Skeletal muscle tissue (tissue), 4 donors: ENCODE results near the gene KRT78. TPM values are rescaled to one million over a fixed set of nuclear protein-coding genes. Genes with fewer than 3 reads are reported as not detected.
"Not testable (repeated sequence)": the region's sequence is repeated elsewhere in the genome, so short reads cannot be mapped to it uniquely, and the experiment has no call there.

ENCODE experiments used
- H3K27ac ChIP-seq: one replicate; pipeline ENCODE4 v1.7.0; 2013; ENCODE audit warnings: mild to moderate bottlenecking, low read depth, low read length, inconsistent platforms
- H3K27me3 ChIP-seq, 3 donors: one replicate each; pipeline ENCODE4 v1.7.0; 2013; ENCODE audit warnings: low read length in 3 of 3; ENCODE audit not compliant: control insufficient read depth in 3 of 3, insufficient read depth in 3 of 3
- H3K36me3 ChIP-seq, 3 donors: one replicate each; pipeline ENCODE4 v1.7.0; 2013; ENCODE audit warnings: low read length in 3 of 3; ENCODE audit not compliant: control insufficient read depth in 3 of 3, insufficient read depth in 3 of 3
- H3K4me1 ChIP-seq, 3 donors: one replicate each; pipeline ENCODE4 v1.7.0; 2013; ENCODE audit warnings: low read length in 3 of 3, mild to moderate bottlenecking in 3 of 3; ENCODE audit not compliant: control insufficient read depth in 3 of 3, insufficient read depth in 3 of 3
- H3K4me3 ChIP-seq, 3 donors: one replicate each; pipeline ENCODE4 v1.7.0; 2013; ENCODE audit warnings: low read length in 3 of 3
- H3K9ac ChIP-seq, 3 donors: one replicate each; pipeline ENCODE4 v1.7.0; 2013; ENCODE audit warnings: low read length in 3 of 3, mild to moderate bottlenecking in 3 of 3, moderate library complexity in 2 of 3, low read depth in 1 of 3
- H3K9me3 ChIP-seq, 3 donors: one replicate each; pipeline ENCODE4 v1.7.0; 2013; ENCODE audit warnings: low read length in 3 of 3; ENCODE audit not compliant: control insufficient read depth in 3 of 3
- total RNA-seq: library from RNA; depleted of rRNA; stranded (reverse); fragments of >200 nt; gene quantifications from one replicate; pipeline ENCODE4 v1.2.3, GENCODE V29; 2014
- donor health status: Osteomylitis.

Gene KRT78, protein sequence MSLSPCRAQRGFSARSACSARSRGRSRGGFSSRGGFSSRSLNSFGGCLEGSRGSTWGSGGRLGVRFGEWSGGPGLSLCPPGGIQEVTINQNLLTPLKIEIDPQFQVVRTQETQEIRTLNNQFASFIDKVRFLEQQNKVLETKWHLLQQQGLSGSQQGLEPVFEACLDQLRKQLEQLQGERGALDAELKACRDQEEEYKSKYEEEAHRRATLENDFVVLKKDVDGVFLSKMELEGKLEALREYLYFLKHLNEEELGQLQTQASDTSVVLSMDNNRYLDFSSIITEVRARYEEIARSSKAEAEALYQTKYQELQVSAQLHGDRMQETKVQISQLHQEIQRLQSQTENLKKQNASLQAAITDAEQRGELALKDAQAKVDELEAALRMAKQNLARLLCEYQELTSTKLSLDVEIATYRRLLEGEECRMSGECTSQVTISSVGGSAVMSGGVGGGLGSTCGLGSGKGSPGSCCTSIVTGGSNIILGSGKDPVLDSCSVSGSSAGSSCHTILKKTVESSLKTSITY
- not detected for total RNA-seq

DNA sequence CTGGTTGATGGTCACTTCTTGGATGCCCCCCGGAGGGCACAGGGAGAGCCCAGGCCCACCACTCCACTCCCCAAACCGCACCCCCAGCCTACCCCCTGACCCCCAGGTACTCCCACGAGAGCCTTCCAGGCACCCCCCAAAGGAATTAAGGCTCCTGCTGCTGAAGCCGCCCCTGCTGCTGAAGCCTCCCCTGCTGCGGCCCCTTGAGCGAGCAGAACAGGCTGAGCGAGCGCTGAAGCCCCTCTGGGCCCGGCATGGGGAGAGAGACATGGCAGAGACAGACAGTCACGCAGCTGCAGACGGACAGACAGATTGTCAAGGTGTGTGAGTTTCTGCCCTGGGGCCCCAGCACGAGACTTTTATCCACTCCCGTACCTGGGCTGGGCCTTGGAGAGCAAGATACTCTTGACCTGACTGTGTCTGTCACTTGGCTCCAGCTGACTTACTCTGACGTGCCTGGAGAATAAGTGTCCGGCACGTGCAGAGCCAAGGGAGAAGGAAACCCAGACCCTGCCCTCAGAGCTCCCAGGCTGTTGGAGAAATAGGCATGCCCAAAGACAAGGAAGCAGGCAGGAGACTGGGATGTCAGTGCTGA is at the start of gene KRT78:
TSS of gene KRT78 (minus strand) at position 334 of the 595 bp plus-strand sequence. CDS start at position 270, 64 bp downstream.
- no peaks in the 10 kb centered on the region for H3K36me3 ChIP-seq
- H3K9ac ChIP-seq: no peak within 1 kb of the TSS
- no peak within 1 kb of the TSS for H3K27ac ChIP-seq
- no peaks in the 10 kb centered on the region for H3K4me1 ChIP-seq
- no peak within 1 kb of the TSS for H3K4me3 ChIP-seq
- peaks cover 0 to 25% (median 17%) of the 10 kb centered on the region in 3 donors for H3K27me3 ChIP-seq
- no peaks in the 10 kb centered on the region for H3K9me3 ChIP-seq

DNA sequence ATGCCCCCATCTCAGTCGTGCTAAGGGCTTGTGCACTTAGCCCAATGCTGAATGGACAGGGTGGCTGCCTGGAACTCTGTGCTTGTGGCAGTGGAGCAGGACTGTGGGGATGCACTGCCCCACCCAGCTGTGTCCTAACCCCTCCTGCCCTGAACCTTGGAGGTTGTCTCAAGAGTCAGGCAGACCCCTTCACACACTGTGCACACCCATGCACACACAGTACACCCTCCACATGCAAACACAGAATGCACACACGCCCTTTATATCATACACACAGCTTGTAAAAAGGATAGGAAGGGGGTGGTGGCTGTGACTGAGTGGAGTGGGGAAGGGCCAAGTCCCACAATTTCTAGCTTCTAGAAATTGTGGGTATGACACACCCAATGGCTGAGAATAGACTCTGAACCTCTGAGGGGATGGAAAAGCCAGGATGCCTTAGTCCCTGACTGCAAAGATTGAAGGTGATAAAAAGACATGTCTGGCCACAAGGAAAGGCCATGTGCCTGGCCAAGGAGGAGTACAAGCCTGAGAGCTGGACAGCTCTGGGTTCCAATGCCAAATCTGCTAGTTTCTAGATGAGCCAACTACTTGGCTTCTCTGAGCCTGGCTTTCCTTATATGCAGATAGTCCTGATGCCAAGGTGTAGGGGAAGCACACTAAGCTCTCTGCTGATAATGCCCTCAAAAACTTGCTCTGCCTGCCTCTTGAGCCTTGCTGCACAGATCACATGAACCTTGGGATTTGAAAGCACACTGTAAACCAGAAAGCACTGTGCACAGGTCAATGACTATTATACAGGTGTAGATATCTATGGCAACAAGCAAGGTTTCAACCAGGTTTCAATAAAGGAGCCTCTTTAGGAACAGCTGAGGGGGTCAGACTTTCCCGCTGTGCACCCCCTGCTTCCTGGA is 47.7 kb upstream of the KRT78 start:
- Histone ChIP-seq H3K9me3 (no peaks in the 10 kb centered on the region), H3K36me3 (no peaks in the 10 kb centered on the region), H3K27ac (no peak overlapping the region), H3K9ac (no peak overlapping the region), H3K4me1 (no peaks in the 10 kb centered on the region), H3K27me3 (peaks cover 0 to 11% (median 8%) of the 10 kb centered on the region in 3 donors), H3K4me3 (no peak overlapping the region)

DNA sequence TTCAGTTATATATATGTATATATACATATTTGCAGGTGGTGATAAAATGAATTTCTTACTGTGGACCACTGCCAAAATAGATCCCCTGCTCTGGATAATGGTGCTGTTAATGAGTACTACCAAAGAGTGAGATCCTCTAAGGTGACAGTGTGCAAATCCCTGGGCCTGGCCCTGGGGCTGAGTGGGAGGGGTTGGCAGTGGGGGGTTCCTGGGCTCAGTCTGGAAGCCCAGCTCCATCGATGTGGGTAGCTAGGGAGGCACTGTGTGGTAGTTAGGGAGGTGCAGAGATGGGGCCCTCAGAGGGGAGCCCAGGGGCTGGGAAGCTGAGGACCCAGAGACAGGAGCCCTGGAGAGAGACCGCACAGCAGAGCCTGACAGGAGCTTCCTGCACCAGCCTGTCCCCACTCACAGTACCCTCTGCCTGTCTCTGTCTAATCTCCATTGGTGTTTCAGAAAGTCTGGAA is 47.0 kb upstream of the KRT78 start:
- Histone ChIP-seq H3K27ac (no peak overlapping the region), H3K4me1 (no peaks in the 10 kb centered on the region)

DNA sequence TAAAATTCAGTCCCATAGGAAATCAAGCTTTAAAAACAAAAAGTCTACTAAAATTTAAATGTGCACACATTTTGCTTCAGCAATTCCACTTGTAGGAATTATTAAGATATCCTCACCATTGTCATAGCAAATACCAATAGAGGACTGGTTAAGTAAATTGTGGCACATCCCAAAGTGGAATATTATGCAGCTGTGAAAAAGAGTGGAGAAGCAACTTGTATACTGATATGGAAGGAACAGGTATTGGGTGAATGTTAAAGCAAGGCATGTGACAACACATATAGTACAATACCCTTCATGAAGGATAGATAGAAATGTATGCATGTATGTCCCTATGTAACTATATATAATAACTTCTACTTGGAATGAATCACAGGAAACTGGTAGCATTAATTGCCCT is 44.2 kb upstream of the KRT78 start:
- Histone ChIP-seq H3K36me3 (no peaks in the 10 kb centered on the region), H3K4me3 (no peak overlapping the region), H3K27me3 (peaks cover 0 to 8% (median 6%) of the 10 kb centered on the region in 3 donors), H3K9ac (no peak overlapping the region), H3K4me1 (no peaks in the 10 kb centered on the region), H3K9me3 (no peaks in the 10 kb centered on the region), H3K27ac (no peak overlapping the region)

More for the DNA sequence above, 47.0 kb upstream of the KRT78 start:
- no peak overlapping the region for H3K4me3 ChIP-seq
- peaks cover 0 to 8% (median 8%) of the 10 kb centered on the region in 3 donors for H3K27me3 ChIP-seq
- H3K9ac ChIP-seq: no peak overlapping the region
- H3K9me3 ChIP-seq: no peaks in the 10 kb centered on the region
- no peaks in the 10 kb centered on the region for H3K36me3 ChIP-seq

DNA sequence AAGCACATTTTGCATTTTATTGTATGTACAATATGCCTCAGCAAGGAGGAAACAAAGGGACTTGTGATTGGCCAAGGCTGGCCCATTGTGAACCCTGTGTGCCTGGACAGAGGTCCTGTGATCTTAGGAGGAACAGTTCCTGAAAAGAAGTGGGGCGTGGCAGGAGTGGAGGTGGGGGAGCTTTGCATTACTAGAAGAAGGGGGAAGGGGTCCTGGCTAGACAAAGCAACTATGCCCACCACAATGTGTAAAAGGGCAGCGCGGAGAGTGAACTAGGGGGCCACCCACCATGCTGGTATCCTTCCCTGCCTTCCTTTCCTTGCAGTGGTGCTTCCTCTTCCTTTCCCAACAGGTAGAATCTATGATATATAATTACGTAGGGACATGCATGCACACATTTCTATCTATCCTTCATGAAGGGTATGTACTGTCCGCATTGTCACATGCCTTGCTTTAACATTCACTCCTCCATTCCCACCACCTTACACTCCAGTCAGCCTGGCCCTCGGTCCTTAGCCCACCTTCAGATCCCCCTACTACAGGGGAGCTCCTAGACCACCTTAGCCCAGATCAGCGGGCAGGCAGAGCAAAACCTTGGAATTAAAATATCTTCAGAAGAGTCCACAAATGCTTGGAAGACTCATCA is 43.5 kb upstream of the KRT78 start:
- Histone ChIP-seq H3K36me3 (no peaks in the 10 kb centered on the region), H3K9ac (no peak overlapping the region), H3K4me3 (no peak overlapping the region), H3K27me3 (peaks cover 0 to 8% (median 6%) of the 10 kb centered on the region in 3 donors), H3K9me3 (no peaks in the 10 kb centered on the region), H3K27ac (no peak overlapping the region), H3K4me1 (no peaks in the 10 kb centered on the region)

DNA sequence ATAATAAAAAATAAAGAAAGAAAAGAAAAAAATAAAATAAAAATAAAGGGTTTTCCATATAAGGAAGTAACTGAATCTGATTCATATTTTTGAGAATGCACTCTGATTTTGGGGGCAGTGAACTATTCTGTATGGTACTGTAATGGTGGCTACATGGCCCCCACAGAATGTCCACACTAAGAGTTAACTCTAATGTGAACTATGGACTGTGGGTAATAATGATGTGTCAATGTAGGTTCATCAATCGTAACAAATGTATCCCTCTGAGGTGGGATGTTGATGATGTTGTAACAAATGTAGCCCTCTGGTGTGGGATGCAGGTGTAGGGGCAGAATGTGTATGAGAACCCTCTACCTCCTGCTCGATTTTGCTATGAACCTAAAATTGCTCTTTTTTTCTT is 42.2 kb upstream of the KRT78 start:
- H3K4me1 ChIP-seq: no peaks in the 10 kb centered on the region
- H3K9ac ChIP-seq: no peak overlapping the region
- peaks cover 0 to 6% (median 4%) of the 10 kb centered on the region in 3 donors for H3K27me3 ChIP-seq
- H3K36me3 ChIP-seq: no peaks in the 10 kb centered on the region
- H3K9me3 ChIP-seq: no peaks in the 10 kb centered on the region
- H3K27ac ChIP-seq: no peak overlapping the region
- no peak overlapping the region for H3K4me3 ChIP-seq

DNA sequence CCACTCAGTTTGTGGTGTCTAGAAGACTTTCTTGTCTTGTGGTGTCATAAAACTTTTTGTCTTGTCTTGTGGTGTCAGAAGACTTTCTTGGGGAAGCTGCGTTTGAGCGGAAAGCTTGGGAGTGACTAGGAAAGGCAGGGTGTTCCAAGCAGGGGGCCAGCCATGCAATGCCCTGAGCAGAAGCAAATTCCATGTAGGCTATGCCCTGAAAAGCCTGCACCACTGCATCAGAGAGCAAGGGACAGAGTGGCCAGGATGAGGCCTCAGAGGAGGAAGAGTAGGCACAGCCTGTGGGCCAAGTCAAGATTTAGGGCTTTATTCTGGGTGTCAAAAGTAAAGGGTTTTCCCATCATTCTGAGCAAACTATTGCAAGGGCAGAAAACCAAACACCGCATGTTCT is 41.6 kb upstream of the KRT78 start:
- Histone ChIP-seq H3K4me3 (no peak overlapping the region), H3K9ac (no peak overlapping the region), H3K9me3 (no peaks in the 10 kb centered on the region), H3K4me1 (no peaks in the 10 kb centered on the region), H3K27ac (no peak overlapping the region), H3K36me3 (no peaks in the 10 kb centered on the region), H3K27me3 (peaks cover 0 to 6% (median 4%) of the 10 kb centered on the region in 3 donors)

DNA sequence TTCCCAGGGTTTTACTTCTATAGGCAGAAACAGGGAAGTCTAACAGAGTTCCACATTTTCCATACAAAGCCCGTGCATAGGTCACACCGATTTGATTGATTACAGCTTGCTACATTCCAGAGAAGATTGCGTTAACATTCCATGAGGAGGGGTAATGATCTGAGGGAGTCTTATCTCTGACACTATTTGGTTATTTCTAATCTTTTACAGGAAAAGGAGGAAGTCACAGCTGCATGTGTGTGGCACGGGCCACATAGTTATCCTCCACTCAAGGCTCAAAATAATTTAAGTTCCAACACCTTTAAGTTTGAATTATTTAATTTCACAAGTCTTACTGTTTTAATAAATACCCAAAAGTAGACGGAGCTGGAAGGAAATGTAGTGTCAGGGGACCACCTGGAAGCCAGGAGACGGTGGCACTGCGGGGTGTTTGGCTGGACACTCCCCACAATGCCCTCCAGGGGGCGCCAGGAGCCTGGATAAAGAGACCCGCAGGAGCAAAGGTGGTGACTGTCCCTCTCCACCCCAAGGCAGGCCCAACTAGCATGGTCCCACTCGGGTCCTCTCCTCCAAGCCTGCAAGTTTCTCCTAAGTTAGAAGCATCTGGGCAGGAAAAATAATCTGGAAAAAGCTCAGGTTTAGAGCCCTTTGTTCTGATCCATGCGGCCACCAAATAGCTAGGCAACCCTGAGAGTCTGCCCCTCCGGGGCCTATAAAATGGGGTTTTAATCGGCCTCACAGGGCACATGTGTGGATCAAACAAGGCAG is 35.9 kb upstream of the KRT78 start:
- no peaks in the 10 kb centered on the region for H3K9me3 ChIP-seq
- H3K4me3 ChIP-seq: no peak overlapping the region
- H3K36me3 ChIP-seq: no peaks in the 10 kb centered on the region

DNA sequence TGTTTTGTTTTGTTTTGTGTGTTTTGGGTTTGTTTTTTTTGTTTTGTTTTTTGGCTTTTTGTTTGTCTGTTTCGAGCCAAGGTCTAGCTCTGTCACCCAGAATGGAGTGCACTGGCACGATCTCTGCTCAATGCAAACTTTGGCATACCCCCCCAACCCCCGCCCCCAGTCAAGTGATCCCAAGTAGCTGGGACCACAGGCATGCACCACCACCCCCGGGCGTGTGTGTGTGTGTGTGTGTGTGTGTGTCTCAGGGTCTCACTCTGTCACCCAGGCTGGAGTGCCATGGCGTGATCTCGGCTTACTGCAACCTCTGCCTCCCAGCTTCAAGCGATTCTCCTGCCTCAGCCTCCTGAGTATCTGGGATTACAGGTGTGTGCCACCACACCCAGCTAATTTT is 31.7 kb upstream of the KRT78 start:
- H3K9ac ChIP-seq: not testable (repeated sequence)

More for the DNA sequence above, 35.9 kb upstream of the KRT78 start:
- Histone ChIP-seq H3K27ac (no peak overlapping the region), H3K4me1 (peaks cover 2 to 6% (median 4%) of the 10 kb centered on the region in 3 donors), H3K9ac (no peak overlapping the region), H3K27me3 (peaks cover 3 to 4% (median 4%) of the 10 kb centered on the region in 3 donors)

More for the DNA sequence above, 31.7 kb upstream of the KRT78 start:
- H3K27me3 ChIP-seq, H3K4me3 ChIP-seq, H3K36me3 ChIP-seq, H3K27ac ChIP-seq, H3K9me3 ChIP-seq: not testable (repeated sequence)
- peaks cover 4 to 12% (median 11%) of the 10 kb centered on the region in 3 donors for H3K4me1 ChIP-seq
